22Rv1 (cell line): ENCODE data around the gene GORASP2.

ENCODE experiments used
- CTCF ChIP-seq: fragments of 450-650 bp; IDR thresholded peaks from 2 replicates; pipeline ENCODE4 v1.5.1; 2017; ENCODE audit warnings: mild to moderate bottlenecking
- ZFX ChIP-seq: fragments of 450-650 bp; IDR thresholded peaks from 2 replicates; pipeline ENCODE4 v1.6.1; 2017; ENCODE audit warnings: antibody characterized with exemption, borderline replicate concordance

- TF ChIP-seq CTCF (no peak), ZFX (no peak)
Observed at GRCh38 chr2:170963386-170963785, 34.3 kb downstream of the GORASP2 start.
